T-helper 1 cell treated with Interleukin-12 subunit alpha and Interleukin-12 subunit beta and Interleukin-4 antibody, amounts not matched to agents 30 μg/mL and 1 μg/mL, for 36 hours (primary cell): ENCODE data around the gene ITPK1.

Experiments used
- H3K27ac Mint-ChIP-seq: one replicate; pipeline ENCODE4 v1.8.0; 2021; ENCODE audit warnings: mild to moderate bottlenecking, mixed read lengths
- H3K27me3 Mint-ChIP-seq: one replicate; pipeline ENCODE4 v1.8.0; 2021; ENCODE audit warnings: low read depth, mixed read lengths
- H3K36me3 Mint-ChIP-seq: one replicate; pipeline ENCODE4 v1.8.0; 2021; ENCODE audit warnings: low read depth, mixed read lengths
- H3K4me1 Mint-ChIP-seq: one replicate; pipeline ENCODE4 v1.8.0; 2021; ENCODE audit warnings: low read depth, mixed read lengths
- H3K4me3 Mint-ChIP-seq: one replicate; pipeline ENCODE4 v1.8.0; 2021; ENCODE audit warnings: mild to moderate bottlenecking, moderate library complexity, mixed read lengths
- H3K9me3 Mint-ChIP-seq: one replicate; pipeline ENCODE4 v1.8.0; 2021; ENCODE audit warnings: mixed read lengths

The ITPK1 gene

DNA sequence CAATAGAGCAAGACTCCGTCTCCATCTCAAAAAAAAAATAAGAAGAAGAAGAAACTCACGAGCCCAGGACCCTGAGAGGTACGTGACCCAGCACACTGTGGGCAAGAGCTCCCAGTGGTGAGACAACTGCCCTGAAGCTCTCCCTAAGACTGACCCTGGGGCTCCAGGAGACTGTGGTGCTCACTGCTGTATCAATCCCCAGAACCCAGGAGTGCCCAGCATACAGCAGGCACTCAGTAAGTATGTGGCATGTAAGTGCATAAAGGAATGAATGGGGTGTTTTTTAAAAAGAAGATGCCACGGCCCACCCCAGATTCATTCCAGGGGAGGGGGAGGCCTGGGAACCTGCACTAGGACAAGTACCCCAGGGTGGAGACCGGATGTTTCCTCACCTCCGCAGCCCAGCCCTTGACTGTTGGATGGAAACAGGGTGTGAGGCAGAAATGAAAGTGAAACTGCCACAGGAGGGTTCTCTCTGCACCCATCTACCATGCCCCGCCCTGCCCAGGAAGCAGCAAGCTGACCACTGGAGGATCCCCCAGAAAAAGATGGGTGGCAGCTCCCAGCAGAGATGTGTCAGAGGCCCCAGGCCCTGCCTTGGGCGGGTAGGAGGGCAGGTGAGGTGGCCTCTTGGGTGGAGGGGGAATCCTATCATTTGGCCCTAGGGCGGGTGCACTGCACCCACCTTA, 12.2 kb downstream of the ITPK1 start:
- H3K27me3 Mint-ChIP-seq, result no peaks in the 10 kb centered on the region
- H3K4me1 Mint-ChIP-seq, result peaks cover 43% of the 10 kb centered on the region
- H3K36me3 Mint-ChIP-seq, result no peaks in the 10 kb centered on the region
- H3K27ac Mint-ChIP-seq, result peak overlapping the region; percentile 98
- no peaks in the 10 kb centered on the region for H3K9me3 Mint-ChIP-seq
- peak overlapping the region; percentile 82 for H3K4me3 Mint-ChIP-seq

GRCh38 chr14:93102141-93102540, 13.6 kb downstream of the ITPK1 start:
- Mint-ChIP-seq H3K36me3 (no peaks in the 10 kb centered on the region), H3K4me1 (peaks cover 44% of the 10 kb centered on the region), H3K27ac (peak overlapping the region; percentile 63), H3K4me3 (no peak overlapping the region), H3K9me3 (no peaks in the 10 kb centered on the region), H3K27me3 (no peaks in the 10 kb centered on the region)

GRCh38 chr14:93101181-93101580, 14.5 kb downstream of the ITPK1 start:
- H3K4me3 Mint-ChIP-seq, result no peak overlapping the region
- H3K36me3 Mint-ChIP-seq, result no peaks in the 10 kb centered on the region
- no peaks in the 10 kb centered on the region for H3K27me3 Mint-ChIP-seq
- H3K9me3 Mint-ChIP-seq, result no peaks in the 10 kb centered on the region
- H3K4me1 Mint-ChIP-seq, result peaks cover 41% of the 10 kb centered on the region
- H3K27ac Mint-ChIP-seq, result no peak overlapping the region

DNA sequence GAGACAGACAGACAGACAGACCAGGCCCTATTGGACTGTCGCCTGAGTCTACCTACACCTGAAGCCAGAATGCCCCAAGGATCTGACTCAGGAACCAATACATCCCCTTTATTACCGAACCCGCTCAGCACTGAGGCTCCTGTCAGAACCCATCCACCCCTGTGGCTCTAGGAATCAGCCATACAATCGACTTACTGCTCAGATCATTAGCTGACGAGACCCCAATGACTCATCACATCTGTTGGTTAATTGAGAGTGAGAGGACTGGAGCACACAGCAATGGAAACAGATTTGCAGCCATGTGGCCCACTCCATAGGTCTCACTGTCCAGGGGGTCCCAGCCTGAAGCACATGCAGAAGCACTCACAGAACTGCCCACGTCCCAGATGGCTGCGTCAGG, 15.2 kb downstream of the ITPK1 start:
- no peak overlapping the region for H3K4me3 Mint-ChIP-seq
- no peaks in the 10 kb centered on the region for H3K36me3 Mint-ChIP-seq
- peaks cover 40% of the 10 kb centered on the region for H3K4me1 Mint-ChIP-seq
- no peaks in the 10 kb centered on the region for H3K9me3 Mint-ChIP-seq
- H3K27me3 Mint-ChIP-seq, result no peaks in the 10 kb centered on the region
- H3K27ac Mint-ChIP-seq, result no peak overlapping the region

GRCh38 chr14:93100100-93100499, 15.6 kb downstream of the ITPK1 start:
- H3K4me1 Mint-ChIP-seq, result peaks cover 37% of the 10 kb centered on the region
- H3K27me3 Mint-ChIP-seq, result no peaks in the 10 kb centered on the region
- no peaks in the 10 kb centered on the region for H3K9me3 Mint-ChIP-seq
- H3K36me3 Mint-ChIP-seq, result no peaks in the 10 kb centered on the region
- no peak overlapping the region for H3K27ac Mint-ChIP-seq
- no peak overlapping the region for H3K4me3 Mint-ChIP-seq

DNA sequence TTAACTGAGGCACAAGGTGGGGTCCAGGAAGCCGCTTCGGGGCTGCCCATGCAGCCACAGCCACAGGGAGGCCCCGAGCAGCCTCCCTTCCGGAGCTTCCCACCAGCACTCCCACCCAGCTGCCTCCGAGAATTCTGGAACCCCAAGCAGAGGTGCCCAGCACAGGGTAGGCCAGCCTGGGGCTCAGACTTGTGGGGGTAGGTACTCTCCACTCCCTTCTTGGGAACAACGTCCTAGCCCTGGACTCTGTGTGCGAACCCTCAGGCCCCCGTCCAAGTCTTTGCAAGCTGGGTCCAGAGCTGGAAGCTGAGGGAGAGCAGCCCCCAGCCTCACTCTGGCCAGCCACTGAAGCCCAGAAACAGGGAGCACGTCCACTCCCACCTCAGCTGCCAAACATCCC, 16.1 kb downstream of the ITPK1 start:
- H3K27me3 Mint-ChIP-seq, result no peaks in the 10 kb centered on the region
- peaks cover 32% of the 10 kb centered on the region for H3K4me1 Mint-ChIP-seq
- H3K4me3 Mint-ChIP-seq, result no peak overlapping the region
- no peaks in the 10 kb centered on the region for H3K36me3 Mint-ChIP-seq
- no peaks in the 10 kb centered on the region for H3K9me3 Mint-ChIP-seq
- no peak overlapping the region for H3K27ac Mint-ChIP-seq

DNA sequence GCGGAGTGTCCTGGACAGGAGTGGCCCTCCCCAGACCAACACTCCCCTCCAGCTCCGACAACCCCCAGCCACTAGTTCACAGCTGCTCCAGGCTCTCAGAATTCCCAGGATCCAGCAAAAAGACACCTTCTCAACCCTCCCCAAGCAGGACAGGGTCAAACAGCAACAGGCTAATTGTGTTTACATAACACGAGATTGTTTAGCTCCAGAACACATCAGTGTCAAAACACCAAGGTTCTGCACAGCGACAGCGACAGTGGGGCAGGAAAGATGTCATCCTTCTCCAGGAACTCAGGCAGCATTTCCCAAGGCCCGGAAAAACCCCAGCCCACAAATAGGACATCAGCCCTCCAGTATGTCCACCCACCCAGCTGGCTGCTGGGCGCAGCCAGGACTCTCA, 16.5 kb downstream of the ITPK1 start:
- Mint-ChIP-seq H3K27me3 (no peaks in the 10 kb centered on the region), H3K36me3 (no peaks in the 10 kb centered on the region), H3K4me3 (no peak overlapping the region), H3K27ac (no peak overlapping the region), H3K4me1 (peaks cover 30% of the 10 kb centered on the region), H3K9me3 (no peaks in the 10 kb centered on the region)

DNA sequence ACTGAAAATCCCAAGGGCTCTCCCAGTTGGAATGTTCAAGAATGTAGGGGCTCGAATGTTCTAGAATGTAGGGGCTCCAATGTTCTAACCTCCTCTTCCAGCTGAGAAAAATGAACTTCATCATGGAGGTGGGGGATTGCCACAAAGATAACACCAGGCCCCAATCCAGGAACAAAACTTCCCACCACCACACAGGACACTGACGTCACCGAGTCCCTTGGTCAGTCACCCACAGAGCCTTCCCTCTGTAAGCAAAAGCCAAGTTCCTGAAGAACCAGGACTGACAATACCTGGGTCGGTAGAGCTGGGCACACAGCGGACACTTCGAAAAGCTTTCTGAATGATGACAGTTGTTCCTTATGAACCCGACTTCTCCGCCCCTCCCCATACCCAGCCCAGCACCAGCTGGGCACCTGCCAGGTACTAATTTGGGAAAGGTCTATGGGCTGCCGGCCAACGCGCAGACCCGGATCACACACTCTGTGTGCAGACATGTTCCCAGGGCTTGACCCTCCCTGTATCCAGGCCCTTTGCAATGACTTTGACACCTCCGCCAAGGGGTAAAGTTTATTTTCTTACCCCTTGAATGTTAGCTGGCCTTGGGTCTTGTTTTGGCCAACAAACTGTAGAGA, 18.9 kb downstream of the ITPK1 start:
- Mint-ChIP-seq H3K9me3 (no peaks in the 10 kb centered on the region), H3K36me3 (no peaks in the 10 kb centered on the region), H3K27ac (no peak overlapping the region), H3K27me3 (no peaks in the 10 kb centered on the region), H3K4me1 (peaks cover 17% of the 10 kb centered on the region), H3K4me3 (no peak overlapping the region)

DNA sequence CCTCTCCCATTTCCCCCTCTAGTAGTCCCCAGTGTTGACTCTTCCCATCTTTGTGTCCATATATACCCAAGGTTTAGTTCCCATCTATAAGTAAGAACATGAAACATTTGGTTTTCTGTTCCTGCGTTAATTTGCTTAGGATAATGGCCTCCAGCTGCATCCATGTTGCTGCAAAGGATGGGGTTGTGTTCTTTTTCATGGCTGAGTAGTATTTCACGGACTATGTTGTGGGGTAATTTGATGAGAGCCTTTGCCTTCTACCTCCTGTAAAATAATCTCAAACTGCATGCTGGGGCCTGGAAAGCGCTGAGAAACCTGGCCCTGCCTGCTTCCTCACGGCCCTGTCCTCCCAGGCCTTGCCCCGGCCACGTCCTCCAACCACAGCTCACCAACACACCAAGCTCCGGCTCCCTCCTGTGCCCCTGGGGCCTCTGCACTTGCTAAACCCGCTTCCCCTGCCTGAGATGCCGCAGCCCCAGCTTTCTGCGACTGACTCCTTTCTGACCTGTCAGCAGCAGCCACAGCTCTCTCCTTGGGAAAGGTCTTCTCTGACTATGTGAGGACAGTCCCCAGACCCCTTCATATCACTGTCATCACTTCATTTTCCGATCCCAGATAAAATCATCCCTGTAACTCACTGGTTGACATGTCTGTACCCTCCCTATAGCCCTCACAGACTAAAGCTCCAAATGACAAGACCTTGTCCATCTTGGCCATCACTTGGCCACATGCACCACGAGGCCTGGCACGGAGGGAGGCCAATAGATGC, 19.8 kb downstream of the ITPK1 start:
- H3K9me3 Mint-ChIP-seq, result no peaks in the 10 kb centered on the region
- H3K4me1 Mint-ChIP-seq, result peaks cover 15% of the 10 kb centered on the region
- no peaks in the 10 kb centered on the region for H3K27me3 Mint-ChIP-seq
- no peaks in the 10 kb centered on the region for H3K36me3 Mint-ChIP-seq
- no peak overlapping the region for H3K27ac Mint-ChIP-seq
- no peak overlapping the region for H3K4me3 Mint-ChIP-seq

GRCh38 chr14:93094121-93094918, 21.4 kb downstream of the ITPK1 start:
- Mint-ChIP-seq H3K36me3 (no peaks in the 10 kb centered on the region), H3K4me1 (peaks cover 8% of the 10 kb centered on the region), H3K4me3 (no peak overlapping the region), H3K27ac (no peak overlapping the region), H3K9me3 (no peaks in the 10 kb centered on the region), H3K27me3 (no peaks in the 10 kb centered on the region)

GRCh38 chr14:93092606-93093556, 22.8 kb downstream of the ITPK1 start:
- H3K27ac Mint-ChIP-seq, result no peak overlapping the region
- peaks cover 8% of the 10 kb centered on the region for H3K4me1 Mint-ChIP-seq
- H3K36me3 Mint-ChIP-seq, result no peaks in the 10 kb centered on the region
- H3K9me3 Mint-ChIP-seq, result no peaks in the 10 kb centered on the region
- H3K4me3 Mint-ChIP-seq, result no peak overlapping the region
- H3K27me3 Mint-ChIP-seq, result no peaks in the 10 kb centered on the region

DNA sequence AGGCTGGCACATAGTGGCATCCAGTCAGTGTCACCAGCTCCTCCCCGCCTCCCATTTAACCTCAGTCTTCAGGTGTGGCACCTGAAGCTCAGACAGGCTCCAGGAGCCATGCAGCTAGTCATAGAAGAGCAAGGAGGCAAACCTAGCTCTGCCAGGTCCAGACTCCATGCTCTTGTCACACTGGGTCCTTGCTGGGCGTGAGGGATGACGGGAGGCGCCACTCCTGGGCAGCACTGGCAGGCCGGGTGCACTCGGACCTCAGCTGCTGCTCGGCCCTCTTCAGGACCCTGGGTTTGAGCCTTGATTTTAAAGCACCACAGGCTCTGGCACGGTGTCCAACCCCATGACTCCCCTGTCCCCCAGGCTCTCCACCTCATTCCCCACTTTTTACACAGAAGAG, 24.1 kb downstream of the ITPK1 start:
- H3K9me3 Mint-ChIP-seq, result no peaks in the 10 kb centered on the region
- H3K27ac Mint-ChIP-seq, result no peak overlapping the region
- no peak overlapping the region for H3K4me3 Mint-ChIP-seq
- no peaks in the 10 kb centered on the region for H3K36me3 Mint-ChIP-seq
- H3K27me3 Mint-ChIP-seq, result no peaks in the 10 kb centered on the region
- H3K4me1 Mint-ChIP-seq, result peaks cover 9% of the 10 kb centered on the region

- no peak overlapping the region for H3K4me3 Mint-ChIP-seq
- no peak overlapping the region for H3K27ac Mint-ChIP-seq
- H3K9me3 Mint-ChIP-seq, result no peaks in the 10 kb centered on the region
- peaks cover 8% of the 10 kb centered on the region for H3K4me1 Mint-ChIP-seq
- H3K36me3 Mint-ChIP-seq, result no peaks in the 10 kb centered on the region
- H3K27me3 Mint-ChIP-seq, result no peaks in the 10 kb centered on the region
Measured at GRCh38 chr14:93090826-93091555, 24.7 kb downstream of the ITPK1 start.
